ACC112 (cell line): ENCODE measurements around the gene ANKS1A.

Source experiments
- H2AFZ ChIP-seq: fragments of 200-600 bp; sonication (generic); one replicate; pipeline ENCODE4 v1.6.0; 2017; ENCODE audit warnings: antibody characterized with exemption, low read length; ENCODE audit not compliant: unreplicated experiment
- H3K27ac ChIP-seq: fragments of 200-600 bp; sonication (generic); 2 replicates; pipeline ENCODE4 v1.5.1; 2014; ENCODE audit warnings: low read depth, mild to moderate bottlenecking, antibody characterized with exemption, low read length, moderate library complexity
- H3K27me3 ChIP-seq: fragments of 200-600 bp; sonication (generic); 2 replicates; pipeline ENCODE4 v1.6.1; 2014; ENCODE audit warnings: mild to moderate bottlenecking, antibody characterized with exemption, low read length, moderate library complexity, mixed read lengths; ENCODE audit not compliant: insufficient read depth
- H3K36me3 ChIP-seq: fragments of 200-600 bp; sonication (generic); 2 replicates; pipeline ENCODE4 v1.6.1; 2016; ENCODE audit warnings: mild to moderate bottlenecking, antibody characterized with exemption, low read length, moderate library complexity, mixed read lengths; ENCODE audit not compliant: insufficient read depth
- H3K4me1 ChIP-seq: fragments of 200-600 bp; sonication (generic); one replicate; pipeline ENCODE4 v1.6.1; 2016; ENCODE audit warnings: low read length, mixed read lengths; ENCODE audit not compliant: insufficient read depth, unreplicated experiment, control insufficient read depth
- H3K4me3 ChIP-seq: fragments of 200-600 bp; sonication (generic); 2 replicates; pipeline ENCODE4 v1.5.1; 2014; ENCODE audit warnings: mild to moderate bottlenecking, low read depth, low read length
- H3K79me2 ChIP-seq: fragments of 200-600 bp; sonication (generic); one replicate; pipeline ENCODE4 v1.6.0; 2016; ENCODE audit warnings: low read length; ENCODE audit not compliant: control insufficient read depth, unreplicated experiment, insufficient read depth

Gene ANKS1A

GRCh38 chr6:35031611-35032529, 142.8 kb downstream of the ANKS1A start:
- peaks cover 7% of the 10 kb centered on the region for H3K4me1 ChIP-seq
- no peaks in the 10 kb centered on the region for H3K36me3 ChIP-seq
- no peak overlapping the region for H3K27ac ChIP-seq
- H3K27me3 ChIP-seq: no peaks in the 10 kb centered on the region
- H2AFZ ChIP-seq: no peak overlapping the region
- H3K4me3 ChIP-seq: no peak overlapping the region
- no peaks in the 10 kb centered on the region for H3K79me2 ChIP-seq

DNA sequence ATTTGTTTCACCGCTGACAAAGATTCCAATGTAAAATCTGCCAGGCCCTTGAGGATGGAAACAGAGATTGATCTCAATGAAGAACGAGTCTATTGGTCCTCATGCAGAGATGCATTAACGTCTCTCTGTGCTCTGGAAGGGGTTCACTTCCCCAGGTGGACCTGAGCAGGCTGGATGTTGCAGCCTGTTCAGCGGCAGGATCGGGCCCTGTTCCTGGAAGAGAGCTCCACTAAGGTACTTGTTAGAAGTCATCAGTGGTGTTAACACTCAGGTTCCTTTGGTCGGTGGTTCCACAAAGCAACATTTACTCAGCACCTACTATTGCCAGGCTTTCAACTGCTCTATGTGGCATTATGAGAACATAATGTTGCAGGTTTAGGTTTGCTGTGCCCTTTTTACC, 144.6 kb downstream of the ANKS1A start:
- Histone ChIP-seq H3K4me1 (peaks cover 8% of the 10 kb centered on the region), H3K27ac (no peak overlapping the region), H3K4me3 (no peak overlapping the region), H3K36me3 (no peaks in the 10 kb centered on the region), H3K27me3 (no peaks in the 10 kb centered on the region), H2AFZ (no peak overlapping the region), H3K79me2 (no peaks in the 10 kb centered on the region)

GRCh38 chr6:35034411-35035191, 145.5 kb downstream of the ANKS1A start:
- H3K36me3 ChIP-seq: no peaks in the 10 kb centered on the region
- no peaks in the 10 kb centered on the region for H3K27me3 ChIP-seq
- H3K79me2 ChIP-seq: no peaks in the 10 kb centered on the region
- H3K27ac ChIP-seq: no peak overlapping the region
- H2AFZ ChIP-seq: no peak overlapping the region
- H3K4me1 ChIP-seq: peaks cover 8% of the 10 kb centered on the region
- H3K4me3 ChIP-seq: no peak overlapping the region

DNA sequence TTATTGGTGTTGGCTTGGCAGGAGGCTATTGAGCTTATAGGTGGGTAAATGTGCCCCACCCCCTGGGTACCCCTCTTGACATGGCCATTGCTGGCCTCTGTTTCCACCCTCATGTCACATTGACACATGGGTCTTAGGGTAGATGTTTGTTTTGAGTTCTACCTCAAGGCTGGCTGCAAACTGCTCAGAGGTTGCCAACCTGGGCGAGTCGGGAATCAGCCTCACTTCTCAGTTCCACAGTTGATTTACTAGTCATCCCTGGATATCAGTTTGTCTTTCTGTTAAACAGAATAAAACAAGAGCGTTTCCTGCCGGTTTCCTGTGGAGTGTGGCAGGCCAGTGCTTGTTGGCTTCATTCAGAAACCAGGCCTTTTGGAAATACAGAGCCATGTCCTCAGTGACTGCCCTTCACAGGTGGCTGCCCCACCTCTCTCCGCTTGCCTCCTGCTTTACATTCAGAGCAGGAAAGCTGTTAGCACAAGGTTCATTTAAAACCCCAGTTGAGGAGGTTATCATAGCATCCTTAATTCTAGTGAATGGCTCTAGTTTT, 146.5 kb downstream of the ANKS1A start:
- Histone ChIP-seq H3K4me1 (peaks cover 8% of the 10 kb centered on the region), H2AFZ (no peak overlapping the region), H3K27ac (no peak overlapping the region), H3K4me3 (no peak overlapping the region), H3K27me3 (no peaks in the 10 kb centered on the region), H3K36me3 (no peaks in the 10 kb centered on the region), H3K79me2 (no peaks in the 10 kb centered on the region)

- Histone ChIP-seq H3K4me3 (no peak overlapping the region), H3K4me1 (peaks cover 8% of the 10 kb centered on the region), H3K27me3 (no peaks in the 10 kb centered on the region), H3K36me3 (no peaks in the 10 kb centered on the region), H3K79me2 (no peaks in the 10 kb centered on the region), H2AFZ (no peak overlapping the region), H3K27ac (no peak overlapping the region)
These were observed 147.2 kb downstream of the ANKS1A start for GRCh38 chr6:35036059-35036827.

DNA sequence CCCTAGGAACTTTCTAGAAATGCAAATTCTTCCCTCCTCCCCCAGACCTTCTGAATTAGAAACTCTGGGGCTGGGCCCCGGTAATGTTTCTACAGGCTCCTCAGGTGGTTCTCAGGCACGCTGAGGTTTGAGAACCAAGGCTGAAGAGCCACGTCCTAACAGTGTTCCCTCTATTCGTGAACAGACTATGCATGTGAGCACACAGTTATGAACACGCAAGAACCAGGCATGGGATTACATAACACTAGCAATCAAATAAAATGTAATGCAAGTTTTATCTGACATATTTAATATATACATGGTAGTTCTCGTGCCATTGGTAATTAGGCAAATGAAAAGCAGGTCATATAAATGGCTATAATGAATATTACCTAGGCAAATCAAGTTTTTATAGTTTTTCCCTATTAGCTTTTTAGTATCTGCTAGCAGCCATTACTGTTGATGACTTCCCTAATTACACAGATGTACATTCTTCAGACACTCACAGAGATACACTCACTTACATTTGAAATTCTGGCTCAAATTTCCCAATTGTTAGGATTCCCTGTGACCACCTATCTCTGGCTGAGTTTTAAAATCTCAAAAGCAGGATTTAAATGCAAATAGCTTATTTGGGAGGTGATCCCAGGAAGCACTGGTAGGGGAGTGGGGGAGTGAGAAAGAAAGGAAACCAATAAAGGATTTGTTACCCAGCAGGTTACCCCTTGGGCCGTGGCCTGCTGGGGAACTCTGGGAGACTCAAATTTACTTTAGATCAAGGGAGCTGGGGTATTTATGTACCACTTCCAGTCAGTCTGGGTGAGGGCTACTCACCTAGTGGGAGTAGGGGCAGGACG, 148.0 kb downstream of the ANKS1A start:
- Histone ChIP-seq H3K36me3 (no peaks in the 10 kb centered on the region), H3K79me2 (no peaks in the 10 kb centered on the region), H3K27ac (no peak overlapping the region), H3K4me1 (peaks cover 8% of the 10 kb centered on the region), H3K27me3 (no peaks in the 10 kb centered on the region), H2AFZ (no peak overlapping the region), H3K4me3 (no peak overlapping the region)

GRCh38 chr6:35037664-35038038, 148.6 kb downstream of the ANKS1A start:
- Histone ChIP-seq H3K27ac (no peak overlapping the region), H3K4me1 (peaks cover 8% of the 10 kb centered on the region)

GRCh38 chr6:35038076-35038475, 149.0 kb downstream of the ANKS1A start:
- Histone ChIP-seq H3K79me2 (no peaks in the 10 kb centered on the region), H3K36me3 (no peaks in the 10 kb centered on the region), H3K27me3 (no peaks in the 10 kb centered on the region), H2AFZ (no peak overlapping the region), H3K4me3 (no peak overlapping the region), H3K4me1 (peaks cover 8% of the 10 kb centered on the region), H3K27ac (no peak overlapping the region)

More at GRCh38 chr6:35037664-35038038, 148.6 kb downstream of the ANKS1A start:
- Histone ChIP-seq H3K27me3 (no peaks in the 10 kb centered on the region), H3K79me2 (no peaks in the 10 kb centered on the region), H3K36me3 (no peaks in the 10 kb centered on the region), H3K4me3 (no peak overlapping the region), H2AFZ (no peak overlapping the region)

GRCh38 chr6:35040398-35040797, 151.3 kb downstream of the ANKS1A start:
- no peak overlapping the region for H2AFZ ChIP-seq
- no peaks in the 10 kb centered on the region for H3K79me2 ChIP-seq
- H3K36me3 ChIP-seq: no peaks in the 10 kb centered on the region
- H3K4me1 ChIP-seq: peaks cover 20% of the 10 kb centered on the region
- H3K27me3 ChIP-seq: no peaks in the 10 kb centered on the region
- no peak overlapping the region for H3K4me3 ChIP-seq
- H3K27ac ChIP-seq: no peak overlapping the region
